Osteoblast (primary cell): ENCODE data around the gene NFATC3. TPM values are rescaled to one million over a fixed set of nuclear protein-coding genes. Genes with fewer than 3 reads are reported as not detected.
A peak's percentile ranks its signal among the peaks of the same experiment; 100 is the strongest.

Experiments
- DNase-seq: peaks from one replicate; pipeline ENCODE4 v3.0.0; 2011; ENCODE audit warnings: low spot score, mixed read lengths; ENCODE audit not compliant: insufficient read length; ENCODE audit errors: missing footprints
- H2AFZ ChIP-seq: 2 replicates; pipeline ENCODE4 v1.6.0; 2011; ENCODE audit warnings: mild to moderate bottlenecking, low read length
- H3K27ac ChIP-seq: 2 replicates; pipeline ENCODE4 v1.5.1; 2011; ENCODE audit warnings: mild to moderate bottlenecking, low read depth, low read length, moderate library complexity
- H3K27me3 ChIP-seq: 2 replicates; pipeline ENCODE4 v1.6.0; 2012; ENCODE audit warnings: mild to moderate bottlenecking, control low read depth, inconsistent platforms, low read length, moderate library complexity; ENCODE audit not compliant: insufficient read depth
- H3K36me3 ChIP-seq: 2 replicates; pipeline ENCODE4 v1.5.1; 2011; ENCODE audit warnings: mild to moderate bottlenecking, low read length, control low read depth, moderate library complexity; ENCODE audit not compliant: insufficient read depth
- H3K4me1 ChIP-seq: 2 replicates; pipeline ENCODE4 v1.5.1; 2011; ENCODE audit warnings: mild to moderate bottlenecking, low read length, control low read depth, moderate library complexity; ENCODE audit not compliant: insufficient read depth
- H3K4me2 ChIP-seq: 2 replicates; pipeline ENCODE4 v1.6.0; 2011; ENCODE audit warnings: mild to moderate bottlenecking, low read length; ENCODE audit not compliant: insufficient read depth
- H3K4me3 ChIP-seq: fragments of 200-600 bp; sonication (generic); 3 replicates; pipeline ENCODE4 v1.5.1; 2012; ENCODE audit warnings: mild to moderate bottlenecking, low read length, inconsistent platforms; ENCODE audit not compliant: insufficient read depth
- H3K79me2 ChIP-seq: 2 replicates; pipeline ENCODE4 v1.6.0; 2012; ENCODE audit warnings: mild to moderate bottlenecking, low read length, control low read depth, inconsistent platforms; ENCODE audit not compliant: insufficient read depth
- H3K9me3 ChIP-seq: 2 replicates; pipeline ENCODE4 v1.5.1; 2011; ENCODE audit warnings: low read depth, low read length, control low read depth
- H4K20me1 ChIP-seq: 2 replicates; pipeline ENCODE4 v1.6.0; 2012; ENCODE audit warnings: mild to moderate bottlenecking, low read length, control low read depth; ENCODE audit not compliant: insufficient read depth
- CTCF ChIP-seq: IDR thresholded peaks from 2 replicates; pipeline ENCODE4 v1.5.1; 2011; ENCODE audit warnings: mild to moderate bottlenecking, low read depth, low read length, moderate library complexity; ENCODE audit errors: extremely low read depth
- total RNA-seq: library from RNA; depleted of rRNA; stranded (reverse); fragments of >200 nt; gene quantifications from 2 replicates; pipeline ENCODE4 v1.2.3, GENCODE V29; 2012

NFATC3 gene
- total RNA-seq, result 36.2 and 43.9 TPM in 2 replicates

GRCh38 chr16:68085259-68086071, at the start of gene NFATC3:
NFATC3 (plus strand) TSS chr16:68085370; CDS start chr16:68085682, 312 bp downstream.
- H3K36me3 ChIP-seq, result no peaks in the 10 kb centered on the region
- no peaks in the 10 kb centered on the region for H3K9me3 ChIP-seq
- H2AFZ ChIP-seq, result peak within 1 kb of the TSS; percentile 88
- peak within 1 kb of the TSS; percentile 62 for H3K27ac ChIP-seq
- peaks cover 46% of the 10 kb centered on the region for H3K79me2 ChIP-seq
- peaks cover 32% of the 10 kb centered on the region for H3K4me1 ChIP-seq
- H3K4me2 ChIP-seq, result peak within 1 kb of the TSS; percentile 90
- TF ChIP-seq CTCF, result no peak
- peaks cover 9% of the 10 kb centered on the region for H4K20me1 ChIP-seq
- H3K4me3 ChIP-seq, result peak within 1 kb of the TSS; percentile 85
- peak; percentile 86 for DNase-seq
- no peaks in the 10 kb centered on the region for H3K27me3 ChIP-seq

- Histone ChIP-seq H3K27me3 (no peaks in the 10 kb centered on the region), H2AFZ (no peak overlapping the region), H4K20me1 (no peaks in the 10 kb centered on the region), H3K27ac (no peak overlapping the region), H3K4me1 (peaks cover under 1% of the 10 kb centered on the region), H3K79me2 (no peaks in the 10 kb centered on the region), H3K4me2 (no peak overlapping the region), H3K9me3 (no peaks in the 10 kb centered on the region), H3K36me3 (peaks cover 3% of the 10 kb centered on the region), H3K4me3 (no peak overlapping the region)
- no peak for TF ChIP-seq CTCF
- DNase-seq, result no peak
Observed at GRCh38 chr16:68037841-68038597, 47.2 kb upstream of the NFATC3 start.

- H4K20me1 ChIP-seq, result no peaks in the 10 kb centered on the region
- H3K4me3 ChIP-seq, result no peak overlapping the region
- H3K27ac ChIP-seq, result no peak overlapping the region
- peaks cover 3% of the 10 kb centered on the region for H3K36me3 ChIP-seq
- H3K4me2 ChIP-seq, result no peak overlapping the region
- no peak overlapping the region for H2AFZ ChIP-seq
- H3K9me3 ChIP-seq, result no peaks in the 10 kb centered on the region
- H3K79me2 ChIP-seq, result no peaks in the 10 kb centered on the region
- no peaks in the 10 kb centered on the region for H3K27me3 ChIP-seq
- peak; percentile 84 for DNase-seq
- TF ChIP-seq CTCF, result peak; percentile 88
- H3K4me1 ChIP-seq, result no peaks in the 10 kb centered on the region
Observed at GRCh38 chr16:68040506-68041288, 44.5 kb upstream of the NFATC3 start.
